ENCODE results near the gene WDR46.
"Not testable (repeated sequence)": the region's sequence is repeated elsewhere in the genome, so short reads cannot be mapped to it uniquely, and the experiment has no call there.

WDR46 gene

GRCh38 chr6:33277663-33278391 is 11.2 kb downstream of the WDR46 start:
- no peak for DNase-seq (ENCODE audit: low read depth)
- no peak for TF ChIP-seq CTCF (IDR thresholded peaks at IDR 0.05; ENCODE audit: control insufficient read depth, insufficient read depth, low read depth, low read length, missing control alignments)
- H3K4me3 ChIP-seq (ENCODE audit: control insufficient read depth, low read depth, low read length): no peak overlapping the region

GRCh38 chr6:33276864-33277662 is 12.0 kb downstream of the WDR46 start, which contains the start of gene B3GALT4:
Gene B3GALT4 (plus strand): TSS chr6:33277123. CDS start chr6:33277420, 297 bp downstream.
- TF ChIP-seq CTCF (IDR thresholded peaks at IDR 0.05; ENCODE audit: control insufficient read depth, insufficient read depth, low read depth, low read length, missing control alignments): peak; percentile 37
- peak within 1 kb of the TSS; percentile 26 for H3K4me3 ChIP-seq (ENCODE audit: control insufficient read depth, low read depth, low read length)
- DNase-seq (ENCODE audit: low read depth): no peak

- no peak for TF ChIP-seq CTCF (IDR thresholded peaks at IDR 0.05; ENCODE audit: control insufficient read depth, insufficient read depth, low read depth, low read length, missing control alignments)
- DNase-seq (ENCODE audit: low read depth): no peak
Measured at GRCh38 chr6:33276581-33276863, 12.5 kb downstream of the WDR46 start.

GRCh38 chr6:33275795-33276580 is 13.1 kb downstream of the WDR46 start:
- not testable (repeated sequence) for H3K4me3 ChIP-seq (ENCODE audit: control insufficient read depth, low read depth, low read length); DNase-seq (ENCODE audit: low read depth)

More at GRCh38 chr6:33276581-33276863, 12.5 kb downstream of the WDR46 start:
- peak overlapping the region; percentile 26 for H3K4me3 ChIP-seq (ENCODE audit: control insufficient read depth, low read depth, low read length)

GRCh38 chr6:33273924-33274902 is 14.8 kb downstream of the WDR46 start:
- TF ChIP-seq CTCF (IDR thresholded peaks at IDR 0.05; ENCODE audit: control insufficient read depth, insufficient read depth, low read depth, low read length, missing control alignments): no peak
- DNase-seq (ENCODE audit: low read depth): no peak
- peak overlapping the region; percentile 19 for H3K4me3 ChIP-seq (ENCODE audit: control insufficient read depth, low read depth, low read length)

- DNase-seq (ENCODE audit: low read depth): no peak
- H3K4me3 ChIP-seq (ENCODE audit: control insufficient read depth, low read depth, low read length): peak overlapping the region; percentile 90
- TF ChIP-seq CTCF (IDR thresholded peaks at IDR 0.05; ENCODE audit: control insufficient read depth, insufficient read depth, low read depth, low read length, missing control alignments): no peak
Measured at GRCh38 chr6:33273129-33273923, 15.7 kb downstream of the WDR46 start.

Measured in AG09309 (cell line).